Endothelial cell of umbilical vein (primary cell): Measurements from ENCODE around the gene HNRNPM. TPM values are rescaled to one million over a fixed set of nuclear protein-coding genes. Genes with fewer than 3 reads are reported as not detected.

Experiments
- BruUV-seq: library from RNA; stranded (reverse); fragments of 400-500 nt; replicated peaks from 2 replicates; lab custom pipeline; 2021; lab: Mats Ljungman, UMichigan
- CTCF ChIA-PET: fragments of 300-600, 350-600 bp; sonication (Branson Sonifier 250); formaldehyde crosslinking; loops from one replicate; lab custom pipeline; 2021; ENCODE audit warnings: antibody characterized with exemption, inconsistent platforms; lab: Charles Lee
- POLR2A ChIA-PET: fragments of 300-600, 350-600 bp; sonication (Branson Sonifier 250); formaldehyde crosslinking; loops from one replicate; lab custom pipeline; 2021; ENCODE audit warnings: antibody characterized with exemption, inconsistent platforms; lab: Charles Lee
- DNase-seq: peaks from one replicate; pipeline ENCODE4 v3.0.0-alpha.2; 2011; ENCODE audit warnings: low read depth, low spot score
- FAIRE-seq: peaks from 2 replicates; lab custom pipeline; 2011; peaks lifted over from hg19 to GRCh38; lab: Jason Lieb, UNC
- H2AFZ ChIP-seq: 2 replicates; pipeline ENCODE4 v1.6.0; 2012; ENCODE audit warnings: low read depth, low read length, control low read depth, inconsistent platforms
- H3K27ac ChIP-seq: 2 replicates; pipeline ENCODE4 v1.5.1; 2011; ENCODE audit warnings: low read depth, mild to moderate bottlenecking, control low read depth, low read length, moderate library complexity; ENCODE audit not compliant: insufficient read depth
- H3K27me3 ChIP-seq, 2 experiments: 2 replicates each; pipeline versions ENCODE4 v1.6.0 to v1.6.1; 2011; ENCODE audit warnings: low read length in 2 of 2, mixed read lengths in 1 of 2; ENCODE audit not compliant: control insufficient read depth in 2 of 2, insufficient read depth in 2 of 2
- H3K36me3 ChIP-seq, 2 experiments: 2 replicates in 1 of 2; 3 replicates in 1 of 2; pipeline ENCODE4 v1.5.1; 2011; ENCODE audit warnings: low read length in 2 of 2, mild to moderate bottlenecking in 1 of 2, moderate library complexity in 1 of 2; ENCODE audit not compliant: control insufficient read depth in 2 of 2, insufficient read depth in 2 of 2; ENCODE audit errors: extremely low read depth in 1 of 2
- H3K4me1 ChIP-seq: 3 replicates; pipeline ENCODE4 v1.5.1; 2011; ENCODE audit warnings: mild to moderate bottlenecking, low read length; ENCODE audit not compliant: control insufficient read depth, insufficient read depth; ENCODE audit errors: extremely low read depth
- H3K4me2 ChIP-seq: 2 replicates; pipeline ENCODE4 v1.6.1; 2011; ENCODE audit warnings: low read length, control low read depth, mixed read lengths; ENCODE audit not compliant: insufficient read depth
- H3K4me3 ChIP-seq, 3 experiments: fragments of 200-600 bp in 1 of 3; sonication (generic), shearing (Covaris generic) in 1 of 3; replicated peaks in 1 of 3; 2 replicates each; pipeline ENCODE4 v1.5.1; 2011 to 2016; ENCODE audit warnings: control low read depth in 3 of 3, low read length in 3 of 3, mild to moderate bottlenecking in 2 of 3, inconsistent platforms in 1 of 3, low read depth in 1 of 3, moderate library complexity in 1 of 3; ENCODE audit not compliant: insufficient read depth in 1 of 3
- H3K79me2 ChIP-seq: 2 replicates; pipeline ENCODE4 v1.6.0; 2012; ENCODE audit warnings: low read length, inconsistent platforms; ENCODE audit not compliant: control insufficient read depth, insufficient read depth
- H3K9ac ChIP-seq: replicated peaks from 2 replicates; pipeline ENCODE3; 2011; ENCODE audit warnings: low read length, control low read depth; ENCODE audit not compliant: insufficient read depth; ENCODE audit errors: extremely low read depth
- H3K9me1 ChIP-seq: replicated peaks from 3 replicates; pipeline ENCODE4 v1.6.0; 2011; ENCODE audit warnings: mild to moderate bottlenecking, low read length; ENCODE audit not compliant: control insufficient read depth, insufficient read depth; ENCODE audit errors: extremely low read depth
- H3K9me3 ChIP-seq: replicated peaks from 2 replicates; pipeline ENCODE4 v1.5.1; 2012; ENCODE audit warnings: low read length, inconsistent platforms; ENCODE audit not compliant: control insufficient read depth, insufficient read depth
- H4K20me1 ChIP-seq: replicated peaks from 2 replicates; pipeline ENCODE3; 2011; ENCODE audit warnings: mild to moderate bottlenecking, low read length; ENCODE audit not compliant: control insufficient read depth, insufficient read depth; ENCODE audit errors: extremely low read depth
- EZH2 ChIP-seq: IDR thresholded peaks from 2 replicates; pipeline ENCODE4 v1.6.1; 2012; ENCODE audit warnings: borderline replicate concordance, low read depth, mild to moderate bottlenecking, moderate library complexity, low read length, inconsistent platforms; ENCODE audit not compliant: severe bottlenecking
- FOS ChIP-seq: IDR thresholded peaks from 2 replicates; pipeline ENCODE4 v1.6.1; 2011; ENCODE audit warnings: mild to moderate bottlenecking, low read length, moderate library complexity, borderline replicate concordance; ENCODE audit not compliant: insufficient read depth
- GATA2 ChIP-seq: IDR thresholded peaks from 2 replicates; pipeline ENCODE4 v1.7.0; 2011; ENCODE audit warnings: low read depth, mild to moderate bottlenecking, moderate library complexity, mixed read lengths, low read length; ENCODE audit not compliant: insufficient read length, insufficient read depth
- JUN ChIP-seq: IDR thresholded peaks from 2 replicates; pipeline ENCODE4 v1.6.1; 2011; ENCODE audit warnings: borderline replicate concordance, low read depth; ENCODE audit not compliant: insufficient read length, insufficient read depth
- MYC ChIP-seq: IDR thresholded peaks from one replicate; pipeline ENCODE4 v1.6.1; 2011; ENCODE audit warnings: mild to moderate bottlenecking, low read depth, low read length
- POLR2A ChIP-seq: IDR thresholded peaks from 2 replicates; pipeline ENCODE4 v1.6.1; 2012; ENCODE audit warnings: low read depth, mild to moderate bottlenecking, control low read depth, low read length
- POLR2AphosphoS5 ChIP-seq: IDR thresholded peaks from 2 replicates; pipeline ENCODE4 v1.6.1; 2012; ENCODE audit warnings: low read depth, mild to moderate bottlenecking, control low read depth, low read length, moderate library complexity; ENCODE audit not compliant: insufficient read depth
- dilution Hi-C: fragments of 300-500 bp; cut with MboI; formaldehyde crosslinking; loops from one replicate; pipeline ENCODE4 v1.15.0; 2019; ENCODE audit warnings: low sequenced_read_pairs; ENCODE audit not compliant: extremely low pct_ligation_motif_present
- intact Hi-C: fragments of 100-400 bp; cut with micrococcal nuclease; formaldehyde crosslinking; loops from one replicate; pipeline ENCODE4 v1.10.0; 2022
- polyA plus RNA-seq, 4 experiments: library from polyadenylated mRNA; depleted of rRNA in 3 of 4; stranded (reverse) in 3 of 4; unstranded in 1 of 4; fragments of >200 nt; gene quantifications; 2 replicates each; pipeline versions ENCODE4 v1.2.1 to v1.2.3, GENCODE V29; 2011 to 2012; ENCODE audit warnings: missing spikeins in 1 of 4
- total RNA-seq: library from RNA; stranded (reverse); gene quantifications from 2 replicates; pipeline ENCODE4 v1.2.3, GENCODE V29; 2021
- TF ChIP-seq, protein P1 (sequence below), 2 donors: IDR thresholded peaks; 1 replicate in 1 of 2; 2 replicates in 1 of 2; pipeline ENCODE4 v1.5.1; 2011; ENCODE audit warnings: low read length in 2 of 2, mild to moderate bottlenecking in 2 of 2, moderate library complexity in 2 of 2, control low read depth in 1 of 2, inconsistent platforms in 1 of 2, low read depth in 1 of 2; ENCODE audit not compliant: insufficient read depth in 1 of 2; ENCODE audit errors: extremely low read depth in 1 of 2
- TF ChIP-seq, protein P2 (sequence below): IDR thresholded peaks from 2 replicates; pipeline ENCODE4 v1.6.1; 2011; ENCODE audit not compliant: insufficient read depth, insufficient read length

The HNRNPM gene
- total and polyA plus RNA-seq, 2 donors (not counting 3 experiments of a cell fraction or from before 2014, with no cell fraction given): 244 to 301 TPM

GRCh38 chr19:8462571-8462970 lies 17.8 kb downstream of the HNRNPM start:
- TF ChIP-seq MYC (no peak), JUN (no peak), POLR2A (no peak), POLR2AphosphoS5 (no peak), GATA2 (no peak), FOS (no peak), EZH2 (no peak)
- TF ChIP-seq, protein P1, sequence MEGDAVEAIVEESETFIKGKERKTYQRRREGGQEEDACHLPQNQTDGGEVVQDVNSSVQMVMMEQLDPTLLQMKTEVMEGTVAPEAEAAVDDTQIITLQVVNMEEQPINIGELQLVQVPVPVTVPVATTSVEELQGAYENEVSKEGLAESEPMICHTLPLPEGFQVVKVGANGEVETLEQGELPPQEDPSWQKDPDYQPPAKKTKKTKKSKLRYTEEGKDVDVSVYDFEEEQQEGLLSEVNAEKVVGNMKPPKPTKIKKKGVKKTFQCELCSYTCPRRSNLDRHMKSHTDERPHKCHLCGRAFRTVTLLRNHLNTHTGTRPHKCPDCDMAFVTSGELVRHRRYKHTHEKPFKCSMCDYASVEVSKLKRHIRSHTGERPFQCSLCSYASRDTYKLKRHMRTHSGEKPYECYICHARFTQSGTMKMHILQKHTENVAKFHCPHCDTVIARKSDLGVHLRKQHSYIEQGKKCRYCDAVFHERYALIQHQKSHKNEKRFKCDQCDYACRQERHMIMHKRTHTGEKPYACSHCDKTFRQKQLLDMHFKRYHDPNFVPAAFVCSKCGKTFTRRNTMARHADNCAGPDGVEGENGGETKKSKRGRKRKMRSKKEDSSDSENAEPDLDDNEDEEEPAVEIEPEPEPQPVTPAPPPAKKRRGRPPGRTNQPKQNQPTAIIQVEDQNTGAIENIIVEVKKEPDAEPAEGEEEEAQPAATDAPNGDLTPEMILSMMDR (IDR thresholded peaks at IDR 0.05; ENCODE audit: extremely low read depth in 1 of 2, insufficient read depth in 1 of 2, low read depth in 1 of 2, low read length in 2 of 2): no peak
- TF ChIP-seq, protein P2, sequence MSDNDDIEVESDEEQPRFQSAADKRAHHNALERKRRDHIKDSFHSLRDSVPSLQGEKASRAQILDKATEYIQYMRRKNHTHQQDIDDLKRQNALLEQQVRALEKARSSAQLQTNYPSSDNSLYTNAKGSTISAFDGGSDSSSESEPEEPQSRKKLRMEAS: no peak
- no TSS peak for BruUV-seq
- Histone ChIP-seq H3K9me3 (no peaks in the 10 kb centered on the region), H3K27me3 (no peaks in the 10 kb centered on the region), H3K4me2 (no peak overlapping the region), H2AFZ (no peak overlapping the region), H3K79me2 (peaks cover 91% of the 10 kb centered on the region), H3K36me3 (peaks cover 26 to 37% of the 10 kb centered on the region in 2 experiments), H3K4me1 (peaks cover 25% of the 10 kb centered on the region), H3K9ac (no peak overlapping the region), H4K20me1 (peaks cover 46% of the 10 kb centered on the region), H3K4me3 (no peak overlapping the region), H3K27ac (no peak overlapping the region), H3K9me1 (no peaks in the 10 kb centered on the region)
- dilution Hi-C loops: no loop called here
- POLR2A ChIA-PET: no interaction called here
- no peak for DNase-seq
- FAIRE-seq: no peak
- CTCF ChIA-PET: interaction anchor here (1.0 to 1.9 kb wide), 2 partner anchors 9 to 109 kb away, joined by 3 to 14 read pairs; no protein-coding TSS in a partner anchor
- intact Hi-C loops: no loop called here
